Liver (tissue), 9 donors: ENCODE data around the gene PHYHD1. TPM values are rescaled to one million over a fixed set of nuclear protein-coding genes. Genes with fewer than 3 reads are reported as not detected.

Source experiments
- DNase-seq: peaks from one replicate; pipeline ENCODE4 v3.0.0-alpha.2; 2017; ENCODE audit warnings: low spot score
- H3K27ac ChIP-seq, 2 donors: one replicate each; pipeline ENCODE4 v1.7.0; 2013; ENCODE audit warnings: inconsistent platforms in 2 of 2, low read length in 2 of 2, control low read depth in 1 of 2, low read depth in 1 of 2, mild to moderate bottlenecking in 1 of 2
- H3K27me3 ChIP-seq, 4 donors: one replicate each; pipeline versions ENCODE4 v1.6.1 to v1.7.0; 2013; ENCODE audit warnings: low read length in 3 of 4, inconsistent platforms in 1 of 4, mild to moderate bottlenecking in 1 of 4, moderate library complexity in 1 of 4; ENCODE audit not compliant: control insufficient read depth in 4 of 4, insufficient read depth in 4 of 4
- H3K36me3 ChIP-seq, 4 donors: one replicate each; pipeline versions ENCODE4 v1.6.1 to v1.7.0; 2013; ENCODE audit warnings: low read length in 3 of 4, mild to moderate bottlenecking in 3 of 4, low read depth in 1 of 4, moderate library complexity in 1 of 4; ENCODE audit not compliant: control insufficient read depth in 4 of 4, insufficient read depth in 3 of 4
- H3K4me1 ChIP-seq, 4 donors: one replicate each; pipeline versions ENCODE4 v1.6.1 to v1.7.0; 2013; ENCODE audit warnings: low read length in 3 of 4, mild to moderate bottlenecking in 3 of 4, moderate library complexity in 1 of 4; ENCODE audit not compliant: control insufficient read depth in 4 of 4, insufficient read depth in 4 of 4
- H3K4me3 ChIP-seq, 3 donors: one replicate each; pipeline versions ENCODE4 v1.6.1 to v1.7.0; 2013; ENCODE audit warnings: low read length in 3 of 3, control low read depth in 1 of 3, low read depth in 1 of 3, mild to moderate bottlenecking in 1 of 3
- H3K9ac ChIP-seq, 2 donors: one replicate each; pipeline ENCODE4 v1.7.0; 2013; ENCODE audit warnings: low read length in 2 of 2, mild to moderate bottlenecking in 2 of 2, moderate library complexity in 2 of 2, control low read depth in 1 of 2, low read depth in 1 of 2
- H3K9me3 ChIP-seq, 4 donors: one replicate each; pipeline versions ENCODE4 v1.6.1 to v1.7.0; 2013; ENCODE audit warnings: low read length in 3 of 4; ENCODE audit not compliant: control insufficient read depth in 4 of 4
- ATF3 ChIP-seq: IDR thresholded peaks from 2 replicates; pipeline ENCODE4 v1.6.1; 2016; ENCODE audit warnings: antibody characterized with exemption
- CTCF ChIP-seq: fragments of 150-350 bp; IDR thresholded peaks from 2 replicates; pipeline ENCODE4 v1.5.1; 2017; ENCODE audit warnings: improper control_type of control experiment, low read depth, low read length; ENCODE audit not compliant: missing input control
- EGR1 ChIP-seq, 2 donors: IDR thresholded peaks; 2 replicates each; pipeline ENCODE4 v1.6.1; 2016 to 2018; ENCODE audit warnings: antibody characterized with exemption in 2 of 2, low read depth in 2 of 2
- FOXA1 ChIP-seq: IDR thresholded peaks from 2 replicates; pipeline ENCODE4 v1.6.1; 2016; ENCODE audit warnings: antibody characterized with exemption
- FOXA2 ChIP-seq: IDR thresholded peaks from 2 replicates; pipeline ENCODE4 v1.6.1; 2016; ENCODE audit warnings: antibody characterized with exemption
- GABPA ChIP-seq, 2 donors: IDR thresholded peaks in 1 of 2; conservative IDR thresholded peaks in 1 of 2; 2 replicates each; pipeline ENCODE4 v1.6.1; 2016; ENCODE audit warnings: antibody characterized with exemption in 2 of 2, mild to moderate bottlenecking in 1 of 2, moderate library complexity in 1 of 2
- HNF4A ChIP-seq, 2 donors: conservative IDR thresholded peaks; 2 replicates each; pipeline ENCODE4 v1.6.1; 2016; ENCODE audit warnings: antibody characterized with exemption in 2 of 2, mild to moderate bottlenecking in 2 of 2
- HNF4G ChIP-seq: IDR thresholded peaks from 2 replicates; pipeline ENCODE4 v1.6.1; 2016; ENCODE audit warnings: antibody characterized with exemption
- JUND ChIP-seq, 2 donors: IDR thresholded peaks; 2 replicates each; pipeline ENCODE4 v1.6.1; 2016; ENCODE audit warnings: antibody characterized with exemption in 2 of 2
- MAX ChIP-seq: IDR thresholded peaks from 2 replicates; pipeline ENCODE4 v1.6.1; 2016; ENCODE audit warnings: antibody characterized with exemption
- NR2F2 ChIP-seq: IDR thresholded peaks from 2 replicates; pipeline ENCODE4 v1.6.1; 2016; ENCODE audit warnings: antibody characterized with exemption
- RAD21 ChIP-seq, 2 donors: IDR thresholded peaks; 2 replicates each; pipeline ENCODE4 v1.6.1; 2016; ENCODE audit warnings: antibody characterized with exemption in 2 of 2, mild to moderate bottlenecking in 2 of 2
- RXRA ChIP-seq, 2 donors: IDR thresholded peaks; 2 replicates each; pipeline ENCODE4 v1.6.1; 2017 to 2018; ENCODE audit warnings: antibody characterized with exemption in 2 of 2, mild to moderate bottlenecking in 1 of 2
- SP1 ChIP-seq: IDR thresholded peaks from 2 replicates; pipeline ENCODE4 v1.6.1; 2018; ENCODE audit warnings: antibody characterized with exemption, mild to moderate bottlenecking
- TAF1 ChIP-seq: conservative IDR thresholded peaks from 2 replicates; pipeline ENCODE4 v1.6.1; 2016; ENCODE audit warnings: antibody characterized with exemption, mild to moderate bottlenecking
- YY1 ChIP-seq: IDR thresholded peaks from 2 replicates; pipeline ENCODE4 v1.6.1; 2016; ENCODE audit warnings: antibody characterized with exemption, mild to moderate bottlenecking
- ZBTB33 ChIP-seq: IDR thresholded peaks from 2 replicates; pipeline ENCODE4 v1.6.1; 2016; ENCODE audit warnings: antibody characterized with exemption
- WGBS: extraction: QIAGEN DNeasy Blood & Tissue Kit; methylation state at CpG from one replicate; pipeline ENCODE4 v1.1.7; 2013; 5-methylcytosine and 5-hydroxymethylcytosine counted together
- polyA plus RNA-seq, 2 donors: library from polyadenylated mRNA; stranded (reverse) in 1 of 2; unstranded in 1 of 2; fragments of 200-250 nt in 1 of 2; fragments of >200 nt in 1 of 2; fragmentation: Nextera tagmentation in 1 of 2; extraction: Ambion mirVana in 1 of 2; gene quantifications; one replicate each; pipeline versions ENCODE4 v1.2.1 to v1.2.3, GENCODE V29; 2013 to 2015
- total RNA-seq, 2 donors: library from RNA; depleted of rRNA; stranded (reverse); fragments of >200 nt; gene quantifications; one replicate each; pipeline ENCODE4 v1.2.3, GENCODE V29; 2014
- donor health status: healthy.
- donor health status: healthy.
- donor health status: healthy.
- donor health status: healthy.
- donor health status: healthy.

The PHYHD1 gene
- total and polyA plus RNA-seq, 4 donors: 9.2 to 72.8 (median 31.3) TPM

- Histone ChIP-seq H3K9me3 (no peaks in the 10 kb centered on the region), H3K27me3 (no peaks in the 10 kb centered on the region), H3K9ac (no peak overlapping the region), H3K4me1 (no peaks in the 10 kb centered on the region), H3K27ac (no peak overlapping the region), H3K36me3 (peaks cover 16 to 49% (median 35%) of the 10 kb centered on the region in 4 donors), H3K4me3 (no peak overlapping the region)
- DNase-seq: no peak
- 96% methylated on average over 5 of the region's 5 CpGs for WGBS
- TF ChIP-seq FOXA2: no peak
- TF ChIP-seq NR2F2: no peak
- no peak for TF ChIP-seq CTCF
- no peak for TF ChIP-seq HNF4A (conservative IDR thresholded peaks at IDR 0.05)
- no peak for TF ChIP-seq RAD21 (IDR thresholded peaks at IDR 0.05)
- no peak for TF ChIP-seq ZBTB33
- TF ChIP-seq GABPA (IDR thresholded peaks at IDR 0.05 in 1 of 2, conservative IDR thresholded peaks at IDR 0.05 in 1 of 2): no peak
- TF ChIP-seq SP1: no peak
- no peak for TF ChIP-seq YY1
- TF ChIP-seq FOXA1: no peak
- TF ChIP-seq RXRA (IDR thresholded peaks at IDR 0.05): no peak
- no peak for TF ChIP-seq TAF1
- TF ChIP-seq HNF4G: no peak
These were observed 48.7 kb downstream of the PHYHD1 start for GRCh38 chr9:128969491-128969890.

- no peak for DNase-seq
- WGBS: 92% methylated on average over 4 of the region's 4 CpGs
- Histone ChIP-seq H3K9me3 (no peaks in the 10 kb centered on the region), H3K27me3 (no peaks in the 10 kb centered on the region), H3K4me1 (peaks cover 0 to 2% (median 1%) of the 10 kb centered on the region in 4 donors), H3K36me3 (peaks cover 17 to 59% (median 39%) of the 10 kb centered on the region in 4 donors), H3K4me3 (no peak overlapping the region), H3K9ac (no peak overlapping the region), H3K27ac (no peak overlapping the region)
- no peak for TF ChIP-seq MAX
- no peak for TF ChIP-seq HNF4G
- TF ChIP-seq JUND (IDR thresholded peaks at IDR 0.05): no peak
- no peak for TF ChIP-seq TAF1
- TF ChIP-seq CTCF: no peak
- no peak for TF ChIP-seq ATF3
- TF ChIP-seq EGR1 (IDR thresholded peaks at IDR 0.05; ENCODE audit: low read depth in 2 of 2): no peak
- TF ChIP-seq RXRA (IDR thresholded peaks at IDR 0.05): no peak
- TF ChIP-seq FOXA2: no peak
- no peak for TF ChIP-seq FOXA1
- no peak for TF ChIP-seq YY1
- TF ChIP-seq GABPA (IDR thresholded peaks at IDR 0.05 in 1 of 2, conservative IDR thresholded peaks at IDR 0.05 in 1 of 2): no peak
- TF ChIP-seq SP1: no peak
These were observed 52.2 kb downstream of the PHYHD1 start for GRCh38 chr9:128972956-128973355.
